GM19193 (cell line): ENCODE results near the gene ZBTB49.

ENCODE experiments used
- POLR2A ChIP-seq: IDR thresholded peaks from 4 replicates; pipeline ENCODE4 v1.6.1; 2011; ENCODE audit not compliant: insufficient read depth, insufficient read length; ENCODE audit errors: extremely low read depth

Gene ZBTB49

DNA sequence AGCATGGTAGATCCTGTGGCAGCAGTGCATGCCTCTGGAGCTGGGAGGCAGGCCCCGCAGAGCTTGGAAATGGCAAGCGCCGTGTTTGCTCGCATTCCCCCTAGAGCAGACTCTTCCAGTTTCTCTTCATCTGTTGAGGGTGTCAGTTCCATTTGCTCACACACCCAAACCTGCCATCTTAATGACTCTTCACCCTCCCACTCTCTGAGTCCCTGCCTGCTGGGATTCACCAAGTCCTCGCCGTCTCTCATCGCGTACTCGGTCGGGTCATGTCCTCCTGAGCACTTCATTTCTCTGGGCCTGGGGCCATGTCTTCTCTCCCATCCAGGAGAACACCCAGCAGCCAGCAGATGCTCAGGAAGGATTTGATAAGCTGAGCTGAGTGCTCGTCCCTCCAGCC, 16.9 kb downstream of the ZBTB49 start:
- no peak for TF ChIP-seq POLR2A

DNA sequence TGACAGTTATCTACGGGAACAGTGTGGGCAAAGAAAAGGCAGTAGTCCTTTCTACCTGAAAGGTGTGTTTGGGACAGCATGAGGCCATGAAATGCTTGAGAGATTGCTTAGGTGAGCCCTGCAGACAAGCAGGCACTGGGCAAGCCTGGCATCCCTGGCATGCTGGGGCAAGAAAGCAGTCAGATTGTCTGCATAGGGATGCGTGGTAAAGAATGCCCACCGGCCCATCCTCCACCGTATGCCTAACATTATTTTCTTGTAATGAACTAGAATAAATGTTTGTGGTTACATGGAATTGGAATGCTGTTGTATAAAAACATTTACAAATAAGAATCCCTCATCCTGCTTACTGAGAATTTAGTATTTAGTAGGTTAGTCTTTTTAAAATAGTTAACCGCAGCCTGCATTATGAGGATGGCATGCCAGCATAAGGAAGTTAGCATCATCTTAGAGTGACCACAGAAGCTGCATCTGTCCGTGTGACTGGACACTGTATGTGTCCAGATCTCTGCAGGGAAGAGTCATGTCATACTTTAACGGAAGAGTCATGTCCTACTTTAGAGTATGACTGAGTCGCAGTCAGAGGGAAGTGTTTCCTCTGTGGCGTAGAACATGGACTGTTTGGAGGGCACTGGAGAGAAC, 18.9 kb downstream of the ZBTB49 start:
- TF ChIP-seq POLR2A = no peak

DNA sequence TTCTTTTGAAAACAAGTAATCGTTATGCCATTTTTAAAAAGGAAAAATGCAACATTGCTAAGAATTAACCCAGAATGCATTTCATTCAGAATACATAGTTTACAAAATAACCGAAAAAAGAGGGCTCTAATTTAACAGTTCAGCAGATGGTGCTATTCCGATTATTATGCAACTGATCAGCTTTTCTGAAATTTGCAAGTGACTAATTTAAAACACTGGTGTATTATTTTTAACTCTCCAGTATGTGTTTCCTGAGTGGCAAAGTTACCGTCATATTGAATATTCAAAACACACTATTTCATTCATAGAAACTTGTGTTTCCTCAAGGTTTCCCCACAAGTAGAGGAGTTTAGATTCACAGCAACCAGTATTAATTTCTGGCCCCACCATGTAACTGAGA, 21.1 kb downstream of the ZBTB49 start:
- TF ChIP-seq POLR2A = no peak

DNA sequence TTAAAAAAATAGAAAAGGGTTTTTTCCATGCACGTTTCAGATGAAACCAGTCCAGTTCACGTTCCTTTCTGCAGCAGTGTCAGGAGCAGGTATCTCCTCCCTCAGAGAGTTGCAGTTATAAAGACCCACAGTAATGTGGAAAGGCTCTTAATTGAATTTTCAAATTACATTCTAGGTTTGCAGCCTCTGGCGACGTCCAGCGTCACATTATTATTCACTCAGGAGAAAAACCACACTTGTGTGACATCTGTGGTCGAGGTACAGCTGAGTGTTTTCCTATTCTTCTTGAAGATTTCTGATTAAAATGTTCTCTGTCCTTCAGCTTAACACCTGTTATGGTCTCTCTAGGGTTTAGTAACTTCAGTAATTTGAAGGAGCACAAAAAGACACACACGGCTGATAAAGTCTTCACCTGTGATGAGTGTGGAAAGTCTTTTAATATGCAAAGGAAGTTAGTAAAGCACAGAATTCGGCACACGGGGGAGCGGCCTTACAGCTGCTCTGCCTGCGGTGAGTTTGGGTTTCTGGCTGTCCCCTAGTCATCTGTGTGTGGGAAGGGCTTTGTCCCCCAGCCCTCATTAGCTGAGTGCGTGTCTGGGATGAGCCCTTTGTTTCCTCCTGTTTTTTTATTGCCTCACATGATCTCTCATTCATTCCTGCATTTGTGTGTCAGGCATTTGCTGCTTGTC, 25.6 kb downstream of the ZBTB49 start:
- no peak for TF ChIP-seq POLR2A

DNA sequence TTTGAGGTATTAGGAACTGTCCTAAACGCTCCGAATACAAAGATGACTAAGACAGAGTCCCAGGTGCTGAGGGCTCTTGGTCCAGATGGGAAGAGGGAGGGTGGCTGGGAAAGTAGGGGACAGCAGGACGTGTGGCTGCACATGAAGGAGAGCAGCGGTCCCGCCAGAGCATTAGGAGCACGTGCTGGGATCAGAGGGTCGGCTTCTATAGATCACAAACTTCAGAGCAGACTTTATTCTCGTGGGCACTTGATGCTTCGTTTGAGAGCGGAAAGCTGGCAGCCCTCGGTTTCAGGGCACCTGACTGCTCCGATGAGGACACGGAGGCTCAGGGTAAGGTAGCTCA, 26.1 kb downstream of the ZBTB49 start:
- TF ChIP-seq POLR2A = no peak

DNA sequence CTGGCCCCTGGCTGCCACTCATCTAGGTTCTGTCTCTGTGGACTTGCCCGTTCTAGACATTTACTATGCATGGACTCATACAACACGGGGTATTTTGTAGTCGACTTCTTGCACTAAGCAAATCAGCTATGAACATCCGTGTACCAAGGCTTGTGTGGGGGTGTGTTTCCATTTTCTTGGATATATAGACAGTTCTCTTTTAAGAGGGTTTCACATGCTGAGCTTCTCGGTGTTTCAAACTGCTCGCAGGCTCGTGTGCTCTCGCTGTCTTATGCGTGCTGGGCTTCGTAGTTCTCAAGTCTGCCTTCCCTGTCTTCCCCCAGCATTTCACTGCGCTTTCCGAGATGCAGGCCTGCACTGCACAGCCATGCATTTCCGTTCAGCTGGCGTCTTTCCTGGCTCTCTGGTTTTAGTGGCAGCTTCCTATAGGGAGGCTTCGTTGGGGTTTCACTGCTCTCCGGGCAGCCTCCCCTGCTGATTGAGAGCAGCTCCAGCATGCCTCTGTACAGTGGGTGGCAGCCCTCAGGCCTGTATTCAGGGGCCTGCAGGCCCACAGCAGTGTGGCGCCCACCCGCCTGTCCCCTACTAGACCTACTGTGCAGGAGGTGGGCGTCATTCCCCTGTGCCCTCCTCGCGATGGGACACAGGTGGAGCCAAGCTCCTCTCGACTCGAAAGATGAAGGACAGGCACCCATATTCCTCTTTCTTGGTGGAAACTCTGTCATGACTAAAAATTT, 27.6 kb downstream of the ZBTB49 start:
- no peak for TF ChIP-seq POLR2A

DNA sequence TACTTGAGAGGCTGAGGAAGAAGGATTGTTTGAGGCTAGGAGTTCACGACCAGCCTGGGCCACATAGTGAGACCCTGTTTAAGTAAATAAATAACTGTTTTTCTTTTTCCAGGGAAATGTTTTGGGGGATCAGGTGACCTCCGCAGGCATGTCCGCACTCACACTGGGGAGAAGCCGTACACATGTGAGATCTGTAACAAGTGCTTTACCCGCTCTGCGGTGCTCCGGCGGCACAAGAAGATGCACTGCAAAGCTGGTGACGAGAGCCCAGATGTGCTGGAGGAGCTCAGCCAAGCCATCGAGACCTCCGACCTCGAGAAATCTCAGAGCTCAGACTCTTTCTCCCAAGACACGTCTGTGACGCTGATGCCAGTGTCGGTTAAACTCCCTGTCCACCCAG, 30.5 kb downstream of the ZBTB49 start:
- TF ChIP-seq POLR2A = no peak

DNA sequence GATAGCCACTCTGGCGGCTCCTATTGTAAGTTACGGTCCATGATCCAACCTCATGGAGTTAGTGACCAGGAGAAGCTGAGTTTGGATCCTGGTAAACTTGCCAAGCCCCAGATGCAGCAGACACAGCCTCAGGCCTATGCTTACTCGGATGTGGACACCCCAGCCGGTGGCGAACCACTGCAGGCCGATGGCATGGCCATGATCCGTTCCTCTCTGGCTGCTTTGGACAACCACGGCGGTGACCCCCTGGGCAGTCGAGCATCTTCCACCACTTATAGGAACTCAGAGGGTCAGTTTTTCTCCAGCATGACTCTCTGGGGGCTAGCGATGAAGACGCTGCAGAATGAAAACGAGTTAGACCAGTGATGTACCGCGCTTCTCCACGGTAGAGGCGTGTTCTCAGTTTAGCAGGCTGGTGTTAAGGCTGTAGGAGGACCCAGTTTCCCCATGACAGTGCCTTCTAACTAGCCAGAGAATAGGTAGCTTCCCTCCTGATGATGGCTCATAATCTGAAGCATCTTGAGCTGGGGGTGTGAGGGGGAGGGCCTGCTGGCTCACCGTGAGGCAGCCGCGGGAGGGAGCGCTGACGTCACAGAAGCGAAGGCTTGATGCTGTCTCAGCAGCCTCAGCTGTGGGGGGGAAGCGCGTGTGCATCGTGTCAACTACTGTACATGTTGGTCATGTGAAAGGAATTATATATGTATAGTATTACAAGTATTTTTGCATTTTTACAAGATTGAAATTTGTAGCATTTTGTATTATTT, 31.1 kb downstream of the ZBTB49 start:
- no peak for TF ChIP-seq POLR2A

DNA sequence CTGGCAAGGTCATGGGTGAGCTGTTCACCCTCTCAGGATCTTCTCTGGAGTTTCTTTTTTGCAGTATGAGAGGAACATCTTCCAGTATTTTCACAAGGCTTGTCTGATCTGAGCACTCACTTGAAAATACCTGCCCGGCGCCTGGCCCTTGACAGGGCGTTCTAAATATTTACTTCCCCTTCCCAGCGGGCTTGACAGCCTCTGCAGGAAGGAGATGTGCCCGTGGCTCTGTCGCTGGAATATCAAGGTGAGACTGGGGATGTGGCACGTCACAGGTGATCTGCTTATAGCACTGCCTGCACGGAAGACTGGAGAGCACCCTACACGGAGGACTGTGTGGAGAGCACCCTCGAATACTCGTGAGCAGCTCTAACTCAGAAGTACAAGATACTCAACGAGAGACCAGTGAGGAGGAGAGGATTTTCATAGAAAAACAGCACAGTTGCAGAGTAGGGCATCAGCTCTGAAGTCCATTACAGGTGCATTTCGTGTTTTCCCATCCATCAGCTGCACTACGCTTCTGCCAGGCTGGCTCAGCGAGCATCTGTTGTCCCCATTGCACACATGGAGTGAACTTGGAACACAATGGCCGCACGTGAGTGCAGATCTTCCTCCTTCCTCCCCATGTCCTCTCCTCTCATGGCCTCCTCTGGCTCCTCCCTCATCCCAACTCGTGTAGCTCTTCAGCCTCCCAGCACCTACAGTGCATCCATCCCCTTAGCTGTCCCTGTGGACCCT, 32.1 kb downstream of the ZBTB49 start:
- no peak for TF ChIP-seq POLR2A

DNA sequence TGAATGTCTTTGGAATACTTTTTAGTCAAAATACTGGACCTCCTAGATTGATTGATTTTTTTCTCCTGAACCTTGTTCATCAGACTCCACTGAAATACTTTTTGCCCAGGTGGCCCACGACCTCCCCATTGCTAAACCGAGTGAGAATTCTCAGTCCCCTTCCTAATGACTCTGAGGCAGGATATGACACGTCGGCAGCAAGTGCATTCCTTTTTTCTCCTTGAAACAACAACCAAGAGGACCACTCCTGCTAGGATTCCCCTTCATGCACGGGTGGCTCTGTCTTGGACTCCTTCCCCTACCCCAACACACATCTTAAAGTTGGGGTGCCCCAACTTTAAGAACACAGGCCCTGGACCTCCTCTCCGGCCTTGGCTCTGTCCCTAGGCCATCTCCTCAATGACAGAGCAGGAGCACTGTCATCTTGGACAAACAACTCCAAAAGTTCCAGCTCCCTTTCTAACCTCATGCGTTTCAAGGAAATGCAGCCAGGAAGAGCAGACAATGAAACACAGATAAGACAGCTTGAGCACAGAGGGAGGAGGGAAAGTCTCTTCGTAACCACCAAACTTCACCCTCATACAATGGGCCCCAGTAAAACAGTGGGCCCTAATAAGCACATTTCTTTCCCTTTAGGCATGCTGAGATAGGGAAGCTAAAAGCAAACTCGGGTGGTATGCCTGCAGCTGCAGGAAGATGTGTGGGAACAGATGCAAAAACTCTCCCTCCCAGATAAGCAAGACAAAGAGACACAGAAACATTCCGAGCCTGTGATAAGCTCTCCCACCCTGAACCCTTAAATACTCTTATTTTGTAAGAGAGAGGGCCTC, 33.9 kb downstream of the ZBTB49 start:
- no peak for TF ChIP-seq POLR2A

DNA sequence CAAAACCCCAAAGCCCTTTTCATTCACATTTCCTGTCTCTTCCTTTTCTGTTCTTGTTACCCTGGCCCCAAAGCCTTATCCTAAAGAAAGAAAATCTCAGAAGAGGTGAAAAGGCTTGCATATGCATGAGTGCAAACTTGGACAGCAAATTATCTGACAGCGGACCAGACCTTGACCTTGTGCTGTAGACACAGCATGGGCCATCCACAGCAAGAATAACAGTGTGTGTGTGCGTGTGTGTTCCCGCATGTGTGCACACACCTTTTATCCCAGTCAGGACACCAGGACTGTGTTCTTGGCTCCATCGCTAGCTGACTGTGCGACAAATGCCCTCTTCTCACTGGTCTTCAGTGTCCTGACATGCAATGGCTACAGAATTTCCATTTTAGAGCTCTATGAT, 35.3 kb downstream of the ZBTB49 start:
- TF ChIP-seq POLR2A = no peak

DNA sequence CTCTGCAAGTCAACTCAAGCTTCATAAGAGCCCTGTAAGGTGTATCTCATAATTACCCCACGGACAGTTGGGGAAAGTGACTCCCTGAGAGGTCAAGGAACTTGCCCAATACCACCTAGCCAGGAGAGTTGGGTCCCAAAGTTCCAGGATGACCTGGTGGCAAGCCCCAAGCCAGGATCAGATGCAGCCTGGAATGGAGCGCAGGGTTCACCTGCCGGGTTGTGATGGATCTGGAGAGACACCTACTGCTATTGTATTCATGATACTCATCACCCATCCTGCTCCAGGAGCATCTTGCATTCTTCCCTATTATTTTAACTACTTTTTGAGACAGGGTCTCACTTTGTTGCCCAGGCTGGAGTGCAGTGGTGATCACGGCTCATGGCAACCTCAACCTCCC, 36.1 kb downstream of the ZBTB49 start:
- TF ChIP-seq POLR2A = no peak

DNA sequence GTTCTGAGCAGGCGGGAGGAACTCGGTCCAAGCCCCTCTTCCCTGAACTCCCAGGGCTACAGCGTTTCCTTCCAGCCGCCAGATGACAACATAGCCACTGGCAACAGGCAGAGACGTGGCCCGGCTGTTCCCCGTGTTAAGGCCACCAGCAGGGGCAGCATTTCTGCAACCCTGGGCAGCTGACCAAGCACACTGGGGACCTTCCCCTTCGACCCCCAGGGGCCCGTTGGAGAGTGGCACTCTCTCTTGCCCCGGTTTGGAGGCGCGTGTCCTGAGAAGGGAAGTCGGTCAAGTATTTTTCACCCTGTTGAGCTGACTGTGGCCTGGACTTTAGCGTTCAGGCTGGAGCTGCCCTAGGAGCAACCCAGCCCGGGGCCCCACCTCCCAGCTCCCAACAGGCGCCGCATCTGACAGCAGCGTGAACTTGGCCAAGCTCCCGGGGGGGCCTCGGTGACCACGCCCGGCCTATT, 37.6 kb downstream of the ZBTB49 start:
- no peak for TF ChIP-seq POLR2A

DNA sequence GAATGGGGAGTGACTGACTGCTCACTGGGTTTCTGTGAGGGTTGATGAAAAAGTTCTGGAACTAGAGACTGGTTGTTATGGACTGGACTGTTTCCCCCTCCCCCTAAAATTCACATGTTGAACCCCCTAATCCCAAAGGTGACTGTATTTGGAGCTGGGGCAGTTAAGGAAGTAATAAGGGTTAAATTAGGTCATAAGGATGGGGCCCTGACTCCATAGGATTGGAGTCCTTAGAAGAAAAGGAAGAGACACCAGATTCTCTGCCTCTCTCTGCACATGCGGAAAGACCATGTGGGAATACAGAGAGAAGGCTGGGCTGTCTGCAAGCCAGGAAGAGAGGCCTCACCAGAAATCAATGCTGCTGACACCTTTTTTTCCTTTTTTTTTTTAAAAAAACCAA, 38.2 kb downstream of the ZBTB49 start:
- no peak for TF ChIP-seq POLR2A
